Activated T-helper 17 cell treated with anti-CD3 and anti-CD28 coated beads, Interleukin-2, amount 50 U/mL, for 72 hours (primary cell): ENCODE data around the gene TENM3. TPM values are rescaled to one million over a fixed set of nuclear protein-coding genes. Genes with fewer than 3 reads are reported as not detected.

Source experiments
- ATAC-seq: fragments of 150-1000 bp; cut with Tn5 transposase; replicated peaks from 2 replicates; pipeline ENCODE4 v1.10.0; 2021; ENCODE audit warnings: mild to moderate bottlenecking, moderate library complexity
- H3K27ac Mint-ChIP-seq: one replicate; pipeline ENCODE4 v1.8.0; 2022; ENCODE audit warnings: mixed read lengths
- H3K27me3 Mint-ChIP-seq: one replicate; pipeline ENCODE4 v1.8.0; 2022; ENCODE audit warnings: mixed read lengths
- H3K36me3 Mint-ChIP-seq: one replicate; pipeline ENCODE4 v1.8.0; 2022; ENCODE audit warnings: low read depth, mild to moderate bottlenecking, mixed read lengths
- H3K4me1 Mint-ChIP-seq: one replicate; pipeline ENCODE4 v1.8.0; 2022; ENCODE audit warnings: mixed read lengths
- H3K4me3 Mint-ChIP-seq: one replicate; pipeline ENCODE4 v1.8.0; 2022; ENCODE audit warnings: mild to moderate bottlenecking, mixed read lengths
- H3K9me3 Mint-ChIP-seq: one replicate; pipeline ENCODE4 v1.8.0; 2022; ENCODE audit warnings: mixed read lengths
- total RNA-seq, 2 donors: library from RNA; stranded (reverse); gene quantifications; one replicate each; pipeline ENCODE4 v1.2.3, GENCODE V29; 2022

The TENM3 gene
- total RNA-seq, 2 donors from 2014 or later = not detected

DNA sequence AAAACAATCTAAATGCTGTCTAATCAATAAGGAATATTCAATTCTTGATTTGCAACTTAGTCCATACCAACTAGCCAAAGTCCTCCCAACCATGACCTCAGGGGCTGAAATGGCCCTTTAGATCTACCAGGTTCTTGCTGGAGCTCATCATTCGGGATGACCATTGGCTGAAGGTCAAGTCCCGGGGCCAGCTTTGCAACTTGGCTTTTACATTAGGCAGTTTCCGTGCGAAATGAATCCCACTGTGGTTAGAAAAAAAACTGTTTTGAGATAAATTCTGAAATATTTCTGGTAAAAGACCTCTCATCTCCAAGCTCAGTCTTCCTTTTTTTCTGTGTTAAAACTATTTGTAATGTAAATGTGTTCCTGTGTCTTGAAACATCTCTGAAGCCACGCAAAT lies 178.6 kb downstream of the TENM3 start:
- no peak for ATAC-seq
- no peaks in the 10 kb centered on the region for H3K4me1 Mint-ChIP-seq
- H3K36me3 Mint-ChIP-seq = no peaks in the 10 kb centered on the region
- no peak overlapping the region for H3K27ac Mint-ChIP-seq
- no peaks in the 10 kb centered on the region for H3K27me3 Mint-ChIP-seq
- peaks cover 4% of the 10 kb centered on the region for H3K9me3 Mint-ChIP-seq
- no peak overlapping the region for H3K4me3 Mint-ChIP-seq

DNA sequence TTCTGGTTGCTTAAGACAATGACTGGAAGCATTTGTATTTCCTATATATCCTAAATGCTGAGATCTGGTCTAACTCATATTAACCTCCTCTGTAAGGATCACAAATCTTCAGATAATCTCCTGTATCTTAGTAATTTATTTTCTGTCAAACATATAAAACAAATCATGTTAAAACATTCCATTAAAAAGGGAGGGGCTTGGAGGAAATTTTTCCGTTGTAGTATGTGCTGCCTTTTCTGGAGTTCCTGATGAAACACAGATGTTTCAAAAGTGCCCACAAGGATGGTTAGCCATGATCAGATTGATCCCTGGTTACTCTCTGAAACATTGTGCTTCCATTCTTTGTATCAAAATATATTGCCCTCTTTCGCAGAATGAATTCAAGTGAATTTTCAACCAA lies 182.1 kb downstream of the TENM3 start:
- Mint-ChIP-seq H3K27ac (no peak overlapping the region), H3K4me1 (no peaks in the 10 kb centered on the region), H3K9me3 (no peaks in the 10 kb centered on the region), H3K36me3 (no peaks in the 10 kb centered on the region), H3K27me3 (peaks cover 7% of the 10 kb centered on the region), H3K4me3 (no peak overlapping the region)
- no peak for ATAC-seq

DNA sequence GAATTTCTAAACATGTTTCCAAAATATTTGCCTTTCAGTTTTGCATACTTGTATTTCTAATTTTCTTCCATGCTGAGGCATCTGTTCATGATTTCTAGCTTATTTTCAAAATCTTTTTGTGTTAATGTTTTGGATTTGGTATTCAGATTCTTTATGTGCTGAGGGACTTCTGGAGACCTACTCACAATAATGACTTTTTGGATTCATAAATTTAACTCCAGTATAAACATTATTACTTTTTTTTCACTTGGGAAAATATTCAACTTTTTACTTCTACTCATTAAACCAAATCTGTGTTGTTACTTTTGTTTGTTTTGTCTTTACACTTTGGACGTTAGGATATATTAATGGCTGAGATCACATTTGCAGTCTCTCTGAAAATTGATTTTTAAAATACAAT lies 183.7 kb downstream of the TENM3 start:
- no peak for ATAC-seq
- Mint-ChIP-seq H3K36me3 (no peaks in the 10 kb centered on the region), H3K9me3 (no peaks in the 10 kb centered on the region), H3K4me1 (no peaks in the 10 kb centered on the region), H3K27me3 (peaks cover 9% of the 10 kb centered on the region), H3K4me3 (no peak overlapping the region), H3K27ac (no peak overlapping the region)

DNA sequence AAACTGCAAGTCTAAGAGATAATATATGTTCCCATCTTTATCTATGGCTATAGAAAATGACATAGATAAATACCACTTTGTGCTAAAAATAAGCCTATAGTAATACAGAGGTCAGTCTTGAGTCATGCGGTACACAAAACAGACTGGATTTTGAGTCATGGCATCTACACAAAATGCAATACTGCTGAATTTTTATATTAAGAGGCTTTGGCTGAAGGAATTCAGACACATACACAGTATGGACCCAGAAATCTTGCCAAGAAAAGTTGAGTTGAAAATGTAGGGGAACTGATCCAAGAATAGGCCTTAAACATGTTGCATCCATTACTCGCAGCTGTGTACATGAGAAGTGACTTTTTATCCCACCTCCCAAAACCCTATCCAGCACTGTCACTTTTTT lies 184.4 kb downstream of the TENM3 start:
- Mint-ChIP-seq H3K4me1 (no peaks in the 10 kb centered on the region), H3K27ac (no peak overlapping the region), H3K27me3 (peaks cover 13% of the 10 kb centered on the region), H3K36me3 (no peaks in the 10 kb centered on the region), H3K9me3 (no peaks in the 10 kb centered on the region), H3K4me3 (no peak overlapping the region)
- no peak for ATAC-seq

DNA sequence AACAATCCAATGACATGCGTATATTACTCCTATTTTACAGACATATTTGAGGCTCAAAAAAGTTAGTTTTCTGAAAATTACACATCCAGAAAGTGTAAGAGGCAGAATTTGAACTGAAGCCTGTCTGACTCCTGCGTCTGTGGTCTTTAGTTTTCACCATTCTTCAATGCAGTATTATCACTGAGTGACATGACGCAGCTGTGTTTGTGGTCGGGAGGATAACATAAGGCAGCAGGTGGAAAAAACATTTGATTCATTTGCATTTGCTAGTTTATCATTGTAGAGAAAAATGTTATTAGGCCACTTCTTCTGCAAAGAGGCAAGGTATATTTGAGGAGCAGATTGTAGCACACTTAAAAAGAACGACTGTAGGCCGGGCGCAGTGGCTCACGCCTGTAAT lies 186.7 kb downstream of the TENM3 start:
- Mint-ChIP-seq H3K27me3 (peaks cover 20% of the 10 kb centered on the region), H3K36me3 (no peaks in the 10 kb centered on the region), H3K4me1 (no peaks in the 10 kb centered on the region), H3K9me3 (no peaks in the 10 kb centered on the region), H3K27ac (no peak overlapping the region), H3K4me3 (no peak overlapping the region)
- ATAC-seq = no peak

DNA sequence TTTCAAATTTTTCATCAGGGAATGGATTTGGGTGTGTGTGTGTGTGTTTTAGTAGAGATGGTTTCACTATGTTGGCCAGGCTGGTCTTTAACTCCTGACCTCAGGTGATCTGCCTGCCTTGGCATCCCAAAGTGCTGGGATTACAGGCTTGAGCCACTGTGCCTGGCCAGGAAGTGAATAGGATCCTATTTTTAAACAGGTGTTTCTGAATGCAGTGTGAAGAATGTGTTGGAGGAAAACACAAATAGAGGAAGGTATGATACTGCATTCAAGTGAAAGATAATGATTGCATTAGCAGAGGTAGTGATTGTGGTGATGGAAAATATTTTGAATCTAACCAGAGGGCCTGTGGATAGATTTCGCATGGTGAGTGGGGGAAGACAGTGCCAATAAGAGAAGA lies 189.6 kb downstream of the TENM3 start:
- Mint-ChIP-seq H3K27me3 (peaks cover 18% of the 10 kb centered on the region), H3K27ac (no peak overlapping the region), H3K36me3 (no peaks in the 10 kb centered on the region), H3K9me3 (no peaks in the 10 kb centered on the region), H3K4me3 (no peak overlapping the region), H3K4me1 (no peaks in the 10 kb centered on the region)
- ATAC-seq = no peak

DNA sequence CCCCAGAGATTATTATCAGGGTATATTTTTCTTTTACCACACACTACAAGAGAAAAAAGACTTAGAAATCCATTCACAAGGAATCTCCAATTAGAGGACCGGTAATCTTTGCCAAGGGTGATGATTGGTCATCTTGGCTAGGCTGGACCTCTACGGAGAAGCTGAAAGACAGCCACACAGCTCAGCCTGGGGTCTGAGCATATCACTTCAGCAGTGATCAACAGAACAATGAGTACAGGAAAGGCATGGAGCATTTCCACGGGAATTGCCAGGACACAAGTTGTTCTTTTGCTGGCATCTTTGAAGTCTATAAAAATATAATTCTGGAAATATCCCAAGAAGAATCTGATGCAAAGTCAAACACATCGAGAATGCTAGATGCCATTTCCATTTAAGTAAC lies 191.5 kb downstream of the TENM3 start:
- H3K9me3 Mint-ChIP-seq = no peaks in the 10 kb centered on the region
- H3K27ac Mint-ChIP-seq = no peak overlapping the region
- H3K4me1 Mint-ChIP-seq = no peaks in the 10 kb centered on the region
- no peak for ATAC-seq
- H3K36me3 Mint-ChIP-seq = no peaks in the 10 kb centered on the region
- H3K27me3 Mint-ChIP-seq = peaks cover 16% of the 10 kb centered on the region
- H3K4me3 Mint-ChIP-seq = no peak overlapping the region

DNA sequence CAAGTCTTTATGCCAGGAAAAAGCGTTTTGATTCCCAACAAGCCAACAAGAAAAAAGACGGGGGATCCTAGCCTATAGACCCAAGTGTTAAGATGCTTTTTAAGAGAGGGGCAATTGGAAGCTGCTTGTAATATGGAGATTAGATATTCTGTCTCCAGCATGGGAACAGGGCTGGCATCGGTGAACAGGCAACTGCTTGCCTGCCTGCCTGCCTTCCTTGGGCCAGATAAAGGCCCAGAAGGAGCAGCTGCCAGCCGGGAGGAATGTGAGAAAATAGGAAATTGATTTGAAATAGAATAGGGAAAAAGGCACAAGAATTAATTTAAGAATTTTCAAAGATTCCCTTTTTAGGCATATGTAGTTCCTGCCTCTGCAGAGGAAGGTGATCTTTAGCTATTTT lies 192.2 kb downstream of the TENM3 start:
- Mint-ChIP-seq H3K4me3 (no peak overlapping the region), H3K4me1 (no peaks in the 10 kb centered on the region), H3K9me3 (no peaks in the 10 kb centered on the region), H3K27me3 (peaks cover 17% of the 10 kb centered on the region), H3K36me3 (no peaks in the 10 kb centered on the region), H3K27ac (no peak overlapping the region)
- no peak for ATAC-seq

DNA sequence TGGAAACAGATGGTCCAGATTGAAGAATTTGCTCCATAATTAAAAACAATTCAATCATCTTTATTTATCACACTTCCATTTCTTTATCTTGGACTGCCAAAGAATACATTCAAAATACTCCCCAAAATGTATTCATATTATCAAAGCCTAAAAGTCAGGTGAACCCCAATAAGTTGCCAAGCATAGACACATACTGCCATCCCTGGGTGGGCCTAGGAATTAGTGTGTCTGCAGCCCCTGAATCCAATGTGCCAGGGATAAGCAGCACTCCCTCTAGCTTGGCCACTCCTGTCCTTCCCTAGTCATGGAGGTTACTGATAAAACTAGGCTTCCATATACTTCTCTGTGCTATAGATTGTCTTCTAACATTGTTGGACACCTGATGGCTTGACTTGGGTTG lies 199.9 kb downstream of the TENM3 start:
- no peak for ATAC-seq
- no peak overlapping the region for H3K4me3 Mint-ChIP-seq
- H3K27ac Mint-ChIP-seq = no peak overlapping the region
- H3K36me3 Mint-ChIP-seq = peaks cover 8% of the 10 kb centered on the region
- H3K27me3 Mint-ChIP-seq = peaks cover 40% of the 10 kb centered on the region
- H3K9me3 Mint-ChIP-seq = no peaks in the 10 kb centered on the region
- H3K4me1 Mint-ChIP-seq = no peaks in the 10 kb centered on the region

DNA sequence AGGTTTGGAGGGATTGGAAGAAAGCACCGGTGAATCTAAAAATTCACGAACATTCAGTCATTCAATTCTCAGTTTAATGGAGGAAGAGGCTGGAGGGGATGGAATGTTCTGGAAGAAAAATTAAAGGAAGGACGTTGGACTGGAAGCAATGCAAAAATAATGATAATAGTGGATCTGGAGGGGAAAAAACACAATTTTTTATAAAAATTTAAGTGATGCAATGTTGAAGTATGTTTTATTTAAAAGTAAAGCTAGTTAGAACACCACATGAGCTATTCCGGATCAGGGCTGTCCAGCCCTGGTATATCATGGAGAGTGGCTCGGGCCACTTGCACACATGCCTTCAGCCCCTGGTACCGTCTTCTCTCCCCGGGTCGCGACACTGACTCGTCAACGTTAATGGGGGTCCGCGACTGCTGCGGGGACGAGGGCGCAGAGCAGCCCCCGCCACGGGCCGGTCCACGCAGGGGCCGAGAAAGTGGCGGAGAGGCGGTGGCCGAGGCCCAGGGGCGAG lies 204.6 kb downstream of the TENM3 start:
- Mint-ChIP-seq H3K9me3 (no peaks in the 10 kb centered on the region), H3K4me1 (no peaks in the 10 kb centered on the region), H3K36me3 (peaks cover 8% of the 10 kb centered on the region), H3K4me3 (peak overlapping the region; percentile 63), H3K27ac (no peak overlapping the region), H3K27me3 (peaks cover 58% of the 10 kb centered on the region)
- ATAC-seq = no peak

DNA sequence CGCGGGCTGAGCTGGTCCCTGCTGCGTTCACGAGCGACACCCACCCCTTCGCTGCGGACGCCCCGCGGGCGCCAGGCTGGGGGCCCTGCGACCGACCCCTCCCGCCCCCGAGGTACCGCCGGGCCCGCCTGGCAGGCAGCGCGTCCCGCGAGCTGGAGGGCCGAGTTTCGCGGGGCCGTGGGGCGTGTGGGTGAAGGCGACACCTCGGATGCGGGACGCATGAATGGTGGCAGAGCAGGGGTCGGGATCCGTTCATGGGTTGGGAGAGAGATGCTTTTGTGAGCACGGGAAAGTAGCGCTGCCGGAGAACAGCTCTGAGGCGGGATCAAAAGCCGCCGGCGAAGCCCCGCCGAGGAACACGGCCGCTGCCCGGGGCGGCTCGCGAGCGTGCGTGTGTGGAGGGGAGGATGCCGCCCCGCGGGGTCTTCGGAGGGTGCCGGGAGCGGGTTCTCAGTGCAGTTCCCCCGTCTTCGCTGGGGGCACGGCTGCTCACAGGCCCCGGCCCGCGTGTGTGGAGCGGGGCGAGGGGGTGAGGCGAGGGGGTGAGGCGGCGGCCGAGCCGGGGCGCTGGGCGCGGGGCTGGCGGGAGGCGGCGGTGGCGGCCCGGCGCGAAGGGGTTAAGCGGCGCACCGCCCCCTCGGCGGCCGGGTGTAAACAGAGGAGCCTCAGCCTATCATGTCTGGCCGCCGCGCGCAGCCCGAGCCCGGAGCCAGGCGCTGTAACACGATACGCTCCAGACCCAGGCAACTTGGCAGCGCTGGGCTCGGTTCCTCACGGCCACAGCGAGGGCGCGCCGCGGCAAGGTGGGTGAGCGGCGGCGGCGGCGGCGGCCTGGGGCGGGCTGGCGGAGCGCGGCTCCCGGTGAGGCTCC lies 205.3 kb downstream of the TENM3 start:
- Mint-ChIP-seq H3K4me3 (peak overlapping the region; percentile 63), H3K27me3 (peaks cover 54% of the 10 kb centered on the region), H3K9me3 (no peaks in the 10 kb centered on the region), H3K27ac (no peak overlapping the region), H3K4me1 (no peaks in the 10 kb centered on the region), H3K36me3 (peaks cover 8% of the 10 kb centered on the region)
- peak; percentile 60 for ATAC-seq

DNA sequence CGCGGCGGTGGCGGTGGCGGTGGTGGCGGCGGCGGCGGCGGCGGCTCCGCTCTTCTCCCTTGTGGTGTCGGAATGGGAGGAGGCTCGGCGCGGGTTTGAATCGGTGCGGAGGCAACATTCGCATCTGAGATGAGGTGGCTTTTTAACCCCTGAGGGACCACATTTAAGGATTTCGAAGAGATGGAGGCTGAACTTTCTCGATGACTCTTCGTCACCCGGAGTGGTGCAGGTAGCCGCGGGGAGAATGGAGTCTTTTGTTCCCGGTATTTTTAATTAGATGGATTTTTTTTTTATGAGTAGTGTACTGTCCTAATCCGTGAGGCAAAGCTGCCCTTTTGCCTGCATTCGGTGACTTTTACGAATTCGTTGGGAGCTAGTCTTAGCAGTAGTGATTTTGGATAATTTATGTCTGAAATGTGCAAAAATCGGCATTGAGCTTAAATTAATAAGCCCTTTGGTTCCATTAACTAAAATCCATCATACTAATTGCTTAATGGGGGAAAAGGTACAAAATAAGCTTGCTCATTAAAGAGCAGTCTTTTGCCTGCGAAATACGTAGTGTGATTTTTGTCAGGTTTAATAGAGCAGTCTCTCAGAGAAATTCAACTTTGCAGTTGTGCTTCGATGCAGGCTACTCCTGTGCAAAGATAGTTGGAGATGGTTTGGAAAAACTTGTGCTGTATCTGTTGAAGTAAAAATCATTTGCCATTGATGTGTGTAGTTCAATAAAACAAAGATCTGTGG lies 206.2 kb downstream of the TENM3 start:
- ATAC-seq = no peak
- Mint-ChIP-seq H3K36me3 (peaks cover 8% of the 10 kb centered on the region), H3K9me3 (no peaks in the 10 kb centered on the region), H3K4me1 (no peaks in the 10 kb centered on the region), H3K27me3 (peaks cover 52% of the 10 kb centered on the region), H3K4me3 (peak overlapping the region; percentile 61), H3K27ac (no peak overlapping the region)

DNA sequence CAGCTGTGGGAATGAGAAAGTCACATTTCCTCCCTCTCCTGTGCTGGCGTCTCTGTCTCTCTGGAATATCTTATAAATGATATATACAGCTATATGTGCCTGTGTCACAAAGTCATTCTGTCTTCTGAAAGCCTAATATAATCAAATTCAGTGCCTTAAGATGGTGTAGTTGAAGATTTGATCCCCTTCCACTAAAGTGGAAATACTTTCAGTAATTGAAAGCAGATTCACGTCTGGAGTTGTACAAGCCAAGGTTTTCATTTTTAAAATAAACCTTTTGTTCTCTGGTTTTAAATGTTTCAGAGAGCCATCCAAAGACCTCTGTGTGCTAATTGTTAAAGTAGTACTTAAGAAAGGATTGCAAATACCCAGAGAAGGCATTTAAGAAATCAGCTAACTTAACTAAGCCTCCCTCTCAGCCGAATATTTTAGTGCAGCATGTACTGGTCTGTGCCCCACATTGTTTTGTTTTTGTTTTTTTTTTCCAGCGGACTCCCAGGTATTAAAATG lies 206.8 kb downstream of the TENM3 start:
- Mint-ChIP-seq H3K27ac (no peak overlapping the region), H3K9me3 (no peaks in the 10 kb centered on the region), H3K27me3 (peaks cover 55% of the 10 kb centered on the region), H3K36me3 (peaks cover 8% of the 10 kb centered on the region), H3K4me3 (peak overlapping the region; percentile 61), H3K4me1 (no peaks in the 10 kb centered on the region)
- ATAC-seq = no peak

DNA sequence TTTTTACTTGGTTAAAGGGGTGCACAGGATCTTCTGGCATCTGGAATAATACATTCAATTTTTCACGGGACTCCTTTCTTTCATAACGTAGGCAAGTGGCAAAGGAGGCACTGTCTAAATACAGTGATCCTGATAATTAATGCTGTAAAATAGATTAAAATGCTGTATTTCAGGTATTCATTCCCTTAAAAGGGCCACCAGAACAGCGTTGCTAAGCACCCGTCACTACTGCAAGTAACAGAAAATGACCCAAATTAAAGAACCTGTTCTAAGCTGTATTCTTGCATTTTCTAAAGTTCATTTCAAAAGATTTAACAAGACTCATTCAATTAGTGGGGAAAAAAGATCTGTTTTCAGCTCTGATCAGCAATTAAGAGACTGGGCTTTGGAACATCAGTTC lies 208.2 kb downstream of the TENM3 start:
- no peak for ATAC-seq
- Mint-ChIP-seq H3K27ac (no peak overlapping the region), H3K36me3 (peaks cover 8% of the 10 kb centered on the region), H3K9me3 (no peaks in the 10 kb centered on the region), H3K4me3 (no peak overlapping the region), H3K27me3 (peaks cover 55% of the 10 kb centered on the region), H3K4me1 (no peaks in the 10 kb centered on the region)

DNA sequence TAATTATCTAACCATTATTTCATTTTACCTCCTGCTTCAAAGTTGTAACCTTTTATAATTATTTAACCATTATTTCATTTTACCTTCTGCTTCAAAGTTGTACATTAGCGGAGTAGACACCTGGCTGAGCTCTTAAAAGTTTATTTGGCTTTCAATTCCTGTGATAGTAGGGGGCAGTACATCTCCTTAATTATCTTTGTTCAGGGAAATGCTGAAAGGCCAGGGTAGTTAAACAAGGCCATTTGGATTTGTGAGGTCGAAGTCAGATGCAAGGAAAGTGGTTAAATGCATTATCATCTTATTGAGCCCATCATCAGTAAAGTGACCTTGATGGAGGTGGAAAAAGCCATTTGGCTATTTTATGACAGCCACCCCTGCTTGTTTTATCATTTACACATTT lies 210.6 kb downstream of the TENM3 start:
- Mint-ChIP-seq H3K9me3 (no peaks in the 10 kb centered on the region), H3K27ac (no peak overlapping the region), H3K4me1 (no peaks in the 10 kb centered on the region), H3K4me3 (no peak overlapping the region), H3K36me3 (no peaks in the 10 kb centered on the region), H3K27me3 (peaks cover 41% of the 10 kb centered on the region)
- ATAC-seq = no peak
